22Rv1 (cell line): ENCODE measurements around the gene TTC33.

Experiments
- CTCF ChIP-seq: fragments of 450-650 bp; IDR thresholded peaks from 2 replicates; pipeline ENCODE4 v1.5.1; 2017; ENCODE audit warnings: mild to moderate bottlenecking
- ZFX ChIP-seq: fragments of 450-650 bp; IDR thresholded peaks from 2 replicates; pipeline ENCODE4 v1.6.1; 2017; ENCODE audit warnings: antibody characterized with exemption, borderline replicate concordance

DNA sequence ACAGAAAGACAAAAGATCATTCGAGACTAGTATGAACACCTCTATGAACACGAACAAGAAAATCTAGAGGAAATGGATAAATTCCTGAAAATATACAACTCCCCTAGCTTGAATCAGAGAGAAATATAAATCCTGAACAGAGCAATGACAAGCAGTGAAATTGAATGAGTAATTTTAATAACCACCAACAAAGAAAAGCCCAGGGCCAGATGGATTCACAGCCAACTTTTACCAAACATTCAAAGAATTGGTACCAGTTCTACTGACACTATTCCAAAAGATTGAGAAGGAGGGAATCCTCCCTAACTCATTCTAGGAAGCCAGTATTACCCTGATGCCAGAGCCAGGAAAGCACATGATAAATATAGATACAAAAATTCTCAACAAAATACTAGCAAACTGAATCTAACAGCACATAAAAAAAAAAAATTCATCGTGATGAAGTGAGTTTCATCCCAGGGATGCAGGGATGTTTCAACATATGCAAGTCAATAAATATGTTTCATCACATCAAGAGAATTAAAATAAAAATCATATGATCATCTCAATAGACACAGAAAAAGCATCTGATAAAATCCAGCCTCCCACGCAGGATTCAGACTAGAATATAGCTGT, 101.3 kb downstream of the TTC33 start:
- TF ChIP-seq CTCF (no peak), ZFX (no peak)
